Activated CD8-positive, alpha-beta memory T cell treated with anti-CD3 and anti-CD28 coated beads for 24 hours (primary cell): ENCODE data around the gene CCDC148.
"Not testable (repeated sequence)": the region's sequence is repeated elsewhere in the genome, so short reads cannot be mapped to it uniquely, and the experiment has no call there.

ENCODE experiments used
- DNase-seq: peaks from one replicate; pipeline ENCODE4 v3.0.0-alpha.2; 2020

CCDC148 gene

GRCh38 chr2:158346032-158346431, 110.5 kb downstream of the CCDC148 start:
- DNase-seq, result no peak

GRCh38 chr2:158339513-158339912, 117.0 kb downstream of the CCDC148 start:
- no peak for DNase-seq

- no peak for DNase-seq
These were observed 119.5 kb downstream of the CCDC148 start for GRCh38 chr2:158337018-158337417.

GRCh38 chr2:158331799-158332198, 124.8 kb downstream of the CCDC148 start:
- not testable (repeated sequence) for DNase-seq

- DNase-seq, result no peak
These were observed 130.7 kb downstream of the CCDC148 start for GRCh38 chr2:158325782-158326340.

GRCh38 chr2:158325031-158325781, 131.3 kb downstream of the CCDC148 start:
- DNase-seq, result no peak

GRCh38 chr2:158323381-158323780, 133.2 kb downstream of the CCDC148 start:
- no peak for DNase-seq

- DNase-seq, result no peak
These were observed 135.3 kb downstream of the CCDC148 start for GRCh38 chr2:158321264-158321663.

- no peak for DNase-seq
These were observed 137.3 kb downstream of the CCDC148 start for GRCh38 chr2:158319269-158319668.

- no peak for DNase-seq
These were observed 138.9 kb downstream of the CCDC148 start for GRCh38 chr2:158317642-158318041.

- DNase-seq, result no peak
These were observed 140.6 kb downstream of the CCDC148 start for GRCh38 chr2:158315803-158316414.

- no peak for DNase-seq
These were observed 141.6 kb downstream of the CCDC148 start for GRCh38 chr2:158315000-158315399.

GRCh38 chr2:158313734-158314133, 142.8 kb downstream of the CCDC148 start:
- no peak for DNase-seq

GRCh38 chr2:158312981-158313380, 143.6 kb downstream of the CCDC148 start:
- no peak for DNase-seq

- DNase-seq, result not testable (repeated sequence)
These were observed 146.1 kb downstream of the CCDC148 start for GRCh38 chr2:158310407-158310806.

GRCh38 chr2:158305501-158305900, 151.1 kb downstream of the CCDC148 start:
- DNase-seq, result no peak

- no peak for DNase-seq
These were observed 156.2 kb downstream of the CCDC148 start for GRCh38 chr2:158300394-158300793.

- DNase-seq, result no peak
These were observed 158.9 kb downstream of the CCDC148 start for GRCh38 chr2:158297606-158298005.

GRCh38 chr2:158297120-158297519, 159.4 kb downstream of the CCDC148 start:
- no peak for DNase-seq

- no peak for DNase-seq
These were observed 162.8 kb downstream of the CCDC148 start for GRCh38 chr2:158293722-158294121.

- DNase-seq, result no peak
These were observed 164.9 kb downstream of the CCDC148 start for GRCh38 chr2:158291544-158292180.

- DNase-seq, result no peak
These were observed 166.3 kb downstream of the CCDC148 start for GRCh38 chr2:158290225-158290624.

- no peak for DNase-seq
These were observed 179.7 kb downstream of the CCDC148 start for GRCh38 chr2:158276619-158277471.
